Fibroblast of villous mesenchyme (primary cell): Measurements from ENCODE around the gene LSM2. TPM values are rescaled to one million over a fixed set of nuclear protein-coding genes. Genes with fewer than 3 reads are reported as not detected.

Source experiments
- DNase-seq: peaks from one replicate; pipeline ENCODE4 v3.0.0-alpha.2; 2010; ENCODE audit warnings: low read depth
- H3K4me3 ChIP-seq: 2 replicates; pipeline ENCODE4 v1.5.1; 2011; ENCODE audit warnings: low read depth, mild to moderate bottlenecking, low read length
- total RNA-seq: library from RNA; depleted of rRNA; stranded (reverse); fragments of >200 nt; gene quantifications from 2 replicates; pipeline ENCODE4 v1.2.3, GENCODE V29; 2012
- TF ChIP-seq, protein P1 (sequence below): IDR thresholded peaks from 2 replicates; pipeline ENCODE4 v1.5.1; 2012; ENCODE audit warnings: low read depth, mild to moderate bottlenecking, low read length; ENCODE audit not compliant: insufficient read depth

The LSM2 gene
- total RNA-seq, 1 donor = 23.7 TPM

- no peak overlapping the region for H3K4me3 ChIP-seq
- DNase-seq = peak; percentile 13
- TF ChIP-seq, protein P1, sequence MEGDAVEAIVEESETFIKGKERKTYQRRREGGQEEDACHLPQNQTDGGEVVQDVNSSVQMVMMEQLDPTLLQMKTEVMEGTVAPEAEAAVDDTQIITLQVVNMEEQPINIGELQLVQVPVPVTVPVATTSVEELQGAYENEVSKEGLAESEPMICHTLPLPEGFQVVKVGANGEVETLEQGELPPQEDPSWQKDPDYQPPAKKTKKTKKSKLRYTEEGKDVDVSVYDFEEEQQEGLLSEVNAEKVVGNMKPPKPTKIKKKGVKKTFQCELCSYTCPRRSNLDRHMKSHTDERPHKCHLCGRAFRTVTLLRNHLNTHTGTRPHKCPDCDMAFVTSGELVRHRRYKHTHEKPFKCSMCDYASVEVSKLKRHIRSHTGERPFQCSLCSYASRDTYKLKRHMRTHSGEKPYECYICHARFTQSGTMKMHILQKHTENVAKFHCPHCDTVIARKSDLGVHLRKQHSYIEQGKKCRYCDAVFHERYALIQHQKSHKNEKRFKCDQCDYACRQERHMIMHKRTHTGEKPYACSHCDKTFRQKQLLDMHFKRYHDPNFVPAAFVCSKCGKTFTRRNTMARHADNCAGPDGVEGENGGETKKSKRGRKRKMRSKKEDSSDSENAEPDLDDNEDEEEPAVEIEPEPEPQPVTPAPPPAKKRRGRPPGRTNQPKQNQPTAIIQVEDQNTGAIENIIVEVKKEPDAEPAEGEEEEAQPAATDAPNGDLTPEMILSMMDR = no peak
These were observed 14.0 kb downstream of the LSM2 start for GRCh38 chr6:31792761-31793171.

GRCh38 chr6:31792090-31792374 lies 14.7 kb downstream of the LSM2 start:
- TF ChIP-seq, protein P1 = no peak
- no peak overlapping the region for H3K4me3 ChIP-seq
- DNase-seq = no peak

GRCh38 chr6:31791324-31792089 lies 15.3 kb downstream of the LSM2 start:
- H3K4me3 ChIP-seq = no peak overlapping the region
- TF ChIP-seq, protein P1 = peak; percentile 74
- DNase-seq = peak; percentile 40

- TF ChIP-seq, protein P1 = no peak
- H3K4me3 ChIP-seq = no peak overlapping the region
- no peak for DNase-seq
These were observed 21.3 kb downstream of the LSM2 start for GRCh38 chr6:31785475-31785874.

GRCh38 chr6:31784098-31784925 lies 22.5 kb downstream of the LSM2 start:
- H3K4me3 ChIP-seq = no peak overlapping the region
- TF ChIP-seq, protein P1 = no peak
- no peak for DNase-seq

DNA sequence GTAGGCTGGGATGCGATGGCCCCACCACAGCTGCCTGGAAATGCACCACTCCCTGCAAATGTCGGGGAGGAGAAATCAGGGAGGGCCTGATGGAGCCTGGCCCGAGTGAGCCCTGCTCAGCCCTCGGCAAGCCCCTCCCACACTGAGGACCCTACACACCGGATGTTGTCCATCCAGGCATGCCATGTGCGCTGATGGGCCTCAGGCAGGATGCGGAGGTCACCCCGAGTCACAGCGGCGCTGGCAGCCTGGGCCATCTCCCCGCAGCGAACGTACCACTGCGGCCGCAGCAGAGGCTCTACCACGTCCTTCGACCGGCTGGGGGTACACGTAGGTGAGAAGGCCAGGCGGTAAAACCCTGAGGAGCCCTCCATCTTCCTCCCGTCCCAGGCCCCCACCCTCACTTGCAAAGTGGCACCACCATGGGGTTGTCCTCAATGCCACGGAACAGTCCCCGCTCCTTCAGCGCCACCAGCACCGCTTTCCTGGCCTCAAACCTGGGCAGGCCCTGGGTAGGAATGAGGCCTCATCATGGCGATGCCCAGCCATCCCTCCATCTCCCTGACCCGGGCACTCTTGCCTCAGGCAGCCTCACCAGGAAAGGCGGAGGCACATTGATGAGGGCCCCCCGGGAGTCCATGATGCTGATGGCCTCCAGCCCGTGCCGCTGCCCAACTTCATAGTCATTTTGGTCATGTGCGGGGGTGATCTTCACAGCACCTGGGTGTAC lies 24.5 kb downstream of the LSM2 start:
- DNase-seq = no peak
- TF ChIP-seq, protein P1 = no peak
- H3K4me3 ChIP-seq = no peak overlapping the region
